DND-41 (cell line): Measurements from ENCODE around the gene SLCO6A1.

Experiments
- ATAC-seq: fragments of 200-7000 bp; cut with Tn5 transposase; 3 replicates; pipeline ENCODE4 v1.9.1; 2021; ENCODE audit warnings: low read depth; ENCODE audit not compliant: insufficient read depth
- DNase-seq: peaks from one replicate; pipeline ENCODE4 v3.0.0-alpha.2; 2020
- H2AFZ ChIP-seq: 2 replicates; pipeline ENCODE4 v1.6.0; 2012; ENCODE audit warnings: low read depth, low read length
- H3K27ac ChIP-seq: 2 replicates; pipeline ENCODE4 v1.5.1; 2012; ENCODE audit warnings: low read length, inconsistent platforms
- H3K27me3 ChIP-seq: fragments of 200-600 bp; sonication (generic); 2 replicates; pipeline ENCODE4 v1.6.0; 2012; ENCODE audit warnings: low read length, mild to moderate bottlenecking, inconsistent platforms; ENCODE audit not compliant: insufficient read depth, poor library complexity
- H3K36me3 ChIP-seq: 2 replicates; pipeline ENCODE4 v1.5.1; 2012; ENCODE audit warnings: low read length, inconsistent platforms; ENCODE audit not compliant: insufficient read depth
- H3K4me1 ChIP-seq: 2 replicates; pipeline ENCODE4 v1.5.1; 2012; ENCODE audit warnings: mild to moderate bottlenecking, low read length; ENCODE audit not compliant: insufficient read depth
- H3K4me2 ChIP-seq: 2 replicates; pipeline ENCODE4 v1.6.0; 2012; ENCODE audit warnings: mild to moderate bottlenecking, moderate library complexity, low read length, inconsistent platforms; ENCODE audit not compliant: insufficient read depth
- H3K4me3 ChIP-seq, 2 experiments: fragments of 200-600 bp in 1 of 2; shearing (Covaris generic) in 1 of 2; 2 replicates each; pipeline ENCODE4 v1.5.1; 2012 to 2016; ENCODE audit warnings: inconsistent platforms in 2 of 2, low read length in 2 of 2, mild to moderate bottlenecking in 2 of 2, low read depth in 1 of 2, moderate library complexity in 1 of 2
- H3K79me2 ChIP-seq: 2 replicates; pipeline ENCODE4 v1.6.0; 2012; ENCODE audit warnings: low read length, inconsistent platforms; ENCODE audit not compliant: insufficient read depth
- H3K9ac ChIP-seq: 2 replicates; pipeline ENCODE4 v1.6.0; 2012; ENCODE audit warnings: low read depth, mild to moderate bottlenecking, inconsistent platforms, low read length, moderate library complexity
- H3K9me3 ChIP-seq: 2 replicates; pipeline ENCODE4 v1.5.1; 2012; ENCODE audit warnings: low read length, moderate library complexity, mild to moderate bottlenecking, inconsistent platforms; ENCODE audit not compliant: insufficient read depth, severe bottlenecking
- H4K20me1 ChIP-seq: 2 replicates; pipeline ENCODE4 v1.6.0; 2012; ENCODE audit warnings: low read length; ENCODE audit not compliant: insufficient read depth
- EZH2 ChIP-seq: IDR thresholded peaks from 3 replicates; pipeline ENCODE4 v1.6.1; 2012; ENCODE audit warnings: borderline replicate concordance, low read depth, mild to moderate bottlenecking, moderate library complexity, low read length, inconsistent platforms; ENCODE audit not compliant: severe bottlenecking
- TF ChIP-seq, protein P1 (sequence below): IDR thresholded peaks from 2 replicates; pipeline ENCODE4 v1.5.1; 2012; ENCODE audit warnings: borderline replicate concordance, low read length, moderate library complexity, mild to moderate bottlenecking; ENCODE audit not compliant: poor library complexity, severe bottlenecking; ENCODE audit errors: extremely low read depth

The SLCO6A1 gene

GRCh38 chr5:102380174-102380573 is 118.6 kb downstream of the SLCO6A1 start:
- Histone ChIP-seq H3K36me3 (no peaks in the 10 kb centered on the region), H3K79me2 (no peaks in the 10 kb centered on the region), H4K20me1 (no peaks in the 10 kb centered on the region), H3K27me3 (no peaks in the 10 kb centered on the region), H3K4me2 (no peak overlapping the region), H3K4me1 (no peaks in the 10 kb centered on the region), H2AFZ (no peak overlapping the region), H3K27ac (no peak overlapping the region), H3K4me3 (no peak overlapping the region), H3K9ac (no peak overlapping the region), H3K9me3 (no peaks in the 10 kb centered on the region)
- no peak for DNase-seq
- TF ChIP-seq EZH2 = no peak
- TF ChIP-seq, protein P1, sequence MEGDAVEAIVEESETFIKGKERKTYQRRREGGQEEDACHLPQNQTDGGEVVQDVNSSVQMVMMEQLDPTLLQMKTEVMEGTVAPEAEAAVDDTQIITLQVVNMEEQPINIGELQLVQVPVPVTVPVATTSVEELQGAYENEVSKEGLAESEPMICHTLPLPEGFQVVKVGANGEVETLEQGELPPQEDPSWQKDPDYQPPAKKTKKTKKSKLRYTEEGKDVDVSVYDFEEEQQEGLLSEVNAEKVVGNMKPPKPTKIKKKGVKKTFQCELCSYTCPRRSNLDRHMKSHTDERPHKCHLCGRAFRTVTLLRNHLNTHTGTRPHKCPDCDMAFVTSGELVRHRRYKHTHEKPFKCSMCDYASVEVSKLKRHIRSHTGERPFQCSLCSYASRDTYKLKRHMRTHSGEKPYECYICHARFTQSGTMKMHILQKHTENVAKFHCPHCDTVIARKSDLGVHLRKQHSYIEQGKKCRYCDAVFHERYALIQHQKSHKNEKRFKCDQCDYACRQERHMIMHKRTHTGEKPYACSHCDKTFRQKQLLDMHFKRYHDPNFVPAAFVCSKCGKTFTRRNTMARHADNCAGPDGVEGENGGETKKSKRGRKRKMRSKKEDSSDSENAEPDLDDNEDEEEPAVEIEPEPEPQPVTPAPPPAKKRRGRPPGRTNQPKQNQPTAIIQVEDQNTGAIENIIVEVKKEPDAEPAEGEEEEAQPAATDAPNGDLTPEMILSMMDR = no peak
- ATAC-seq = no peak

GRCh38 chr5:102375876-102376275 is 122.9 kb downstream of the SLCO6A1 start:
- no peaks in the 10 kb centered on the region for H3K4me1 ChIP-seq
- no peak overlapping the region for H3K4me2 ChIP-seq
- no peak overlapping the region for H3K4me3 ChIP-seq
- H3K27me3 ChIP-seq = no peaks in the 10 kb centered on the region
- no peak for ATAC-seq
- DNase-seq = no peak
- no peak overlapping the region for H3K9ac ChIP-seq
- no peaks in the 10 kb centered on the region for H3K79me2 ChIP-seq
- no peak overlapping the region for H2AFZ ChIP-seq
- TF ChIP-seq EZH2 = no peak
- TF ChIP-seq, protein P1 = no peak
- H4K20me1 ChIP-seq = no peaks in the 10 kb centered on the region
- no peaks in the 10 kb centered on the region for H3K9me3 ChIP-seq
- no peaks in the 10 kb centered on the region for H3K36me3 ChIP-seq
- H3K27ac ChIP-seq = no peak overlapping the region

- Histone ChIP-seq H3K4me2 (no peak overlapping the region), H3K36me3 (no peaks in the 10 kb centered on the region), H4K20me1 (no peaks in the 10 kb centered on the region), H3K9ac (no peak overlapping the region), H3K4me3 (no peak overlapping the region), H3K4me1 (no peaks in the 10 kb centered on the region), H2AFZ (no peak overlapping the region), H3K27ac (no peak overlapping the region), H3K79me2 (no peaks in the 10 kb centered on the region), H3K9me3 (no peaks in the 10 kb centered on the region), H3K27me3 (no peaks in the 10 kb centered on the region)
- DNase-seq (no peak), ATAC-seq (no peak)
- no peak for TF ChIP-seq EZH2
- TF ChIP-seq, protein P1 = no peak
Measured at GRCh38 chr5:102375272-102375671, 123.5 kb downstream of the SLCO6A1 start.

DNA sequence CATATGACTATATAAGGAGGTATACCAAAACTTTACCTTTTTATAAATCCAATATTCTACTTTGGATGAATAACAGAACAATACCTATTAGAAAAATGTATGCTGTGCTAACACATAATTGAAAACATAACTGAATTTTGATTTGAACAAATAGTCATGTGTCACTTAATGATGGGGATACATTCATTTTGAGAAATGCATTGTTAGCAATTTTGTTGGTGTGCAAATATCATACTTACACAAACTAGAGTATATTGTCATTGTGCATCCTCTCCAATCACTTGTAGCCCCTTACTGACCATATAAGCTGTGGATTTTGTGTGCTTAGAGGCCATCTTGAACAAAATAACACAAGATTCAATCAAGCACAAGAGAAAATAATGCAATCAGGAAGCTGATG is 130.4 kb downstream of the SLCO6A1 start:
- H3K79me2 ChIP-seq = no peaks in the 10 kb centered on the region
- H3K4me3 ChIP-seq = no peak overlapping the region
- H4K20me1 ChIP-seq = no peaks in the 10 kb centered on the region
- H3K9me3 ChIP-seq = no peaks in the 10 kb centered on the region
- H3K27ac ChIP-seq = no peak overlapping the region
- no peak overlapping the region for H3K4me2 ChIP-seq
- no peaks in the 10 kb centered on the region for H3K27me3 ChIP-seq
- no peak for ATAC-seq
- H2AFZ ChIP-seq = no peak overlapping the region
- no peak overlapping the region for H3K9ac ChIP-seq
- H3K4me1 ChIP-seq = no peaks in the 10 kb centered on the region
- TF ChIP-seq, protein P1 = no peak
- no peak for TF ChIP-seq EZH2
- no peaks in the 10 kb centered on the region for H3K36me3 ChIP-seq
- DNase-seq = no peak
